Lung (tissue), 12 donors: ENCODE data around the gene DUOX1. TPM values are rescaled to one million over a fixed set of nuclear protein-coding genes. Genes with fewer than 3 reads are reported as not detected.

Experiments used
- ATAC-seq: fragments of 200-7000 bp; cut with Tn5 transposase; one replicate; pipeline ENCODE4 v1.9.1; 2020; ENCODE audit warnings: moderate number of reproducible peaks; ENCODE audit not compliant: insufficient read depth, low FRiP score
- DNase-seq, 3 donors: peaks; one replicate each; pipeline ENCODE4 v3.0.0-alpha.2; 2013 to 2017
- H3K27ac ChIP-seq, 2 donors: one replicate each; pipeline ENCODE4 v1.5.1; 2013; ENCODE audit warnings: mild to moderate bottlenecking in 2 of 2, moderate library complexity in 2 of 2, control low read depth in 1 of 2, inconsistent platforms in 1 of 2, low read depth in 1 of 2, low read length in 1 of 2
- H3K27me3 ChIP-seq, 3 donors: one replicate each; pipeline ENCODE4 v1.5.1; 2013; ENCODE audit warnings: low read length in 2 of 3; ENCODE audit not compliant: control insufficient read depth in 3 of 3, insufficient read depth in 3 of 3
- H3K36me3 ChIP-seq, 4 donors: one replicate each; pipeline ENCODE4 v1.5.1; 2013; ENCODE audit warnings: low read length in 4 of 4, mild to moderate bottlenecking in 1 of 4, moderate library complexity in 1 of 4; ENCODE audit not compliant: control insufficient read depth in 4 of 4, insufficient read depth in 4 of 4
- H3K4me1 ChIP-seq, 5 donors: one replicate each; pipeline ENCODE4 v1.5.1; 2013; ENCODE audit warnings: low read length in 5 of 5, mild to moderate bottlenecking in 2 of 5, moderate library complexity in 1 of 5; ENCODE audit not compliant: control insufficient read depth in 5 of 5, insufficient read depth in 5 of 5
- H3K4me3 ChIP-seq: one replicate; pipeline ENCODE4 v1.5.1; 2013; ENCODE audit warnings: mild to moderate bottlenecking, control low read depth, moderate library complexity
- H3K9ac ChIP-seq, 2 donors: one replicate each; pipeline ENCODE4 v1.5.1; 2013; ENCODE audit warnings: low read length in 2 of 2, control low read depth in 1 of 2; ENCODE audit not compliant: insufficient read depth in 1 of 2
- H3K9me3 ChIP-seq, 4 donors: one replicate each; pipeline ENCODE4 v1.5.1; 2013; ENCODE audit warnings: low read length in 3 of 4, mild to moderate bottlenecking in 1 of 4, moderate library complexity in 1 of 4; ENCODE audit not compliant: control insufficient read depth in 4 of 4, insufficient read depth in 3 of 4
- CTCF ChIP-seq: IDR thresholded peaks from 2 replicates; pipeline ENCODE4 v1.5.1; 2012; ENCODE audit warnings: mild to moderate bottlenecking; ENCODE audit errors: control extremely low read depth, extremely low read depth
- WGBS, 2 donors: extraction: QIAGEN DNeasy Blood & Tissue Kit; methylation state at CpG; one replicate each; pipeline ENCODE4 v1.1.7; 2013; 5-methylcytosine and 5-hydroxymethylcytosine counted together
- polyA plus RNA-seq, 2 donors: library from polyadenylated mRNA; stranded (reverse); fragments of 200-250 nt; gene quantifications; one replicate each; pipeline ENCODE4 v1.2.1, GENCODE V29; 2013
- total RNA-seq, 2 donors: library from RNA; depleted of rRNA in 1 of 2; stranded (reverse); fragments of >200 nt in 1 of 2; gene quantifications; one replicate each; pipeline ENCODE4 v1.2.1, GENCODE V29; 2014 to 2021
- donor health status: control.
- donor health status: control.
- donor health status: Bipolar disorder and iron deficiency.
- donor health status: healthy.
- donor health status: DM: yes; HTN: yes; CAD: no.

DUOX1 gene
- total and polyA plus RNA-seq, 4 donors, result 61.7 to 363 (median 115) TPM

GRCh38 chr15:45093013-45093412, 36.8 kb upstream of the DUOX1 start:
- DNase-seq (no peak), ATAC-seq (no peak)
- H3K9me3 ChIP-seq, result peaks cover 0 to 3% (median 0%) of the 10 kb centered on the region in 4 donors
- H3K27me3 ChIP-seq, result peaks cover 0 to 6% (median 3%) of the 10 kb centered on the region in 3 donors
- H3K9ac ChIP-seq, result no peak overlapping the region
- H3K36me3 ChIP-seq, result no peaks in the 10 kb centered on the region
- H3K27ac ChIP-seq, result no peak overlapping the region
- TF ChIP-seq CTCF, result no peak
- no peaks in the 10 kb centered on the region for H3K4me1 ChIP-seq
- 81 to 88% methylated on average over 4 of the region's 4 CpGs for WGBS, 2 donors
- H3K4me3 ChIP-seq, result no peak overlapping the region

- Histone ChIP-seq H3K4me3 (no peak overlapping the region), H3K27me3 (peaks cover 0 to 6% (median 3%) of the 10 kb centered on the region in 3 donors), H3K36me3 (no peaks in the 10 kb centered on the region), H3K9ac (no peak overlapping the region), H3K4me1 (no peaks in the 10 kb centered on the region), H3K27ac (no peak overlapping the region), H3K9me3 (peaks cover 0 to 3% (median 0%) of the 10 kb centered on the region in 4 donors)
- WGBS, 2 donors, result 90 to 91% methylated on average over 11 of the region's 11 CpGs
- DNase-seq, result no peak
- ATAC-seq, result no peak
- no peak for TF ChIP-seq CTCF
Observed at GRCh38 chr15:45093622-45094357, 36.0 kb upstream of the DUOX1 start.

- H3K4me3 ChIP-seq, result no peak overlapping the region
- H3K9ac ChIP-seq, result no peak overlapping the region
- no peaks in the 10 kb centered on the region for H3K4me1 ChIP-seq
- 85% methylated on average over 9 of the region's 9 CpGs for WGBS, 2 donors
- H3K27ac ChIP-seq, result no peak overlapping the region
- peaks cover 0 to 3% (median 0%) of the 10 kb centered on the region in 4 donors for H3K9me3 ChIP-seq
- H3K36me3 ChIP-seq, result no peaks in the 10 kb centered on the region
- peaks cover 0 to 6% (median 0%) of the 10 kb centered on the region in 3 donors for H3K27me3 ChIP-seq
- no peak for ATAC-seq
- no peak for DNase-seq
- no peak for TF ChIP-seq CTCF
Observed at GRCh38 chr15:45094358-45094730, 35.5 kb upstream of the DUOX1 start.
